ENCODE results near the gene EPB41L4B. TPM values are rescaled to one million over a fixed set of nuclear protein-coding genes. Genes with fewer than 3 reads are reported as not detected.
"Not testable (repeated sequence)": the region's sequence is repeated elsewhere in the genome, so short reads cannot be mapped to it uniquely, and the experiment has no call there.

EPB41L4B gene
- total and polyA plus RNA-seq, 7 experiments from 2014 or later = 0.36 TPM; not detected in 6

GRCh38 chr9:109133533-109133932 is 187.3 kb downstream of the EPB41L4B start:
- no peaks in the 10 kb centered on the region for H3K36me3 ChIP-seq (ENCODE audit: control insufficient read depth in 2 of 3, insufficient read depth in 3 of 3, low read length in 3 of 3)
- H3K4me1 ChIP-seq (ENCODE audit: control insufficient read depth in 2 of 2, insufficient read depth in 2 of 2, low read length in 2 of 2) = no peaks in the 10 kb centered on the region
- Mint-ChIP-seq H3K27me3 (peaks cover 0 to 18% (median 3%) of the 10 kb centered on the region in 5 donors), H3K4me3 (no peak overlapping the region), H3K9me3 (no peaks in the 10 kb centered on the region), H3K4me1 (peaks cover 0 to 11% (median 0%) of the 10 kb centered on the region in 7 donors), H3K36me3 (no peaks in the 10 kb centered on the region), H3K27ac (no peak overlapping the region)
- no peak overlapping the region for H3K4me3 ChIP-seq (ENCODE audit: low read length)
- DNase-seq (no peak), ATAC-seq (no peak)
- intact Hi-C loops (cut with micrococcal nuclease) = no loop called here
- no peaks in the 10 kb centered on the region for H3K9me3 ChIP-seq (ENCODE audit: control insufficient read depth in 2 of 3, low read length in 3 of 3)
- no peak overlapping the region for H3K27ac ChIP-seq (ENCODE audit: low read depth, low read length)
- no peaks in the 10 kb centered on the region for H3K27me3 ChIP-seq (ENCODE audit: control insufficient read depth in 2 of 2, insufficient read depth in 2 of 2, low read length in 2 of 2)
- ChIA-PET POLR2A (no interaction called here), CTCF (no interaction called here)

- Mint-ChIP-seq H3K4me3 (no peak overlapping the region), H3K4me1 (peaks cover 0 to 11% (median 0%) of the 10 kb centered on the region in 7 donors), H3K36me3 (no peaks in the 10 kb centered on the region), H3K27ac (no peak overlapping the region), H3K27me3 (peaks cover 0 to 13% (median 4%) of the 10 kb centered on the region in 5 donors), H3K9me3 (no peaks in the 10 kb centered on the region)
- Histone ChIP-seq H3K27me3 (ENCODE audit: control insufficient read depth in 2 of 2, insufficient read depth in 2 of 2, low read length in 2 of 2) (no peaks in the 10 kb centered on the region), H3K9me3 (ENCODE audit: control insufficient read depth in 2 of 3, low read length in 3 of 3) (no peaks in the 10 kb centered on the region), H3K4me3 (ENCODE audit: low read length) (no peak overlapping the region), H3K4me1 (ENCODE audit: control insufficient read depth in 2 of 2, insufficient read depth in 2 of 2, low read length in 2 of 2) (no peaks in the 10 kb centered on the region), H3K27ac (ENCODE audit: low read depth, low read length) (no peak overlapping the region), H3K36me3 (ENCODE audit: control insufficient read depth in 2 of 3, insufficient read depth in 3 of 3, low read length in 3 of 3) (no peaks in the 10 kb centered on the region)
- DNase-seq (no peak), ATAC-seq (no peak)
- intact Hi-C loops (cut with micrococcal nuclease) = no loop called here
- POLR2A ChIA-PET = no interaction called here
- CTCF ChIA-PET = no interaction called here
Observed at GRCh38 chr9:109132567-109133021, 188.3 kb downstream of the EPB41L4B start.

- Mint-ChIP-seq H3K4me1 (peaks cover 0 to 11% (median 0%) of the 10 kb centered on the region in 7 donors), H3K27ac (no peak overlapping the region), H3K9me3 (no peaks in the 10 kb centered on the region), H3K4me3 (no peak overlapping the region), H3K27me3 (peaks cover 0 to 8% (median 4%) of the 10 kb centered on the region in 5 donors), H3K36me3 (no peaks in the 10 kb centered on the region)
- Histone ChIP-seq H3K27ac (ENCODE audit: low read depth, low read length) (no peak overlapping the region), H3K4me1 (ENCODE audit: control insufficient read depth in 2 of 2, insufficient read depth in 2 of 2, low read length in 2 of 2) (no peaks in the 10 kb centered on the region), H3K36me3 (ENCODE audit: control insufficient read depth in 2 of 3, insufficient read depth in 3 of 3, low read length in 3 of 3) (no peaks in the 10 kb centered on the region), H3K4me3 (ENCODE audit: low read length) (no peak overlapping the region), H3K27me3 (ENCODE audit: control insufficient read depth in 2 of 2, insufficient read depth in 2 of 2, low read length in 2 of 2) (no peaks in the 10 kb centered on the region), H3K9me3 (ENCODE audit: control insufficient read depth in 2 of 3, low read length in 3 of 3) (no peaks in the 10 kb centered on the region)
- CTCF ChIA-PET = no interaction called here
- intact Hi-C loops (cut with micrococcal nuclease) = loop anchor here in 1 of 2 donors (10.0 kb wide), 1 partner anchor 285 kb away; no protein-coding TSS in a partner anchor
- DNase-seq (no peak), ATAC-seq (no peak)
- POLR2A ChIA-PET = interaction anchor here (0.7 to 1.0 kb wide), 3 partner anchors 11 to 54 kb away, joined by 3 read pairs; no protein-coding TSS in a partner anchor
Observed at GRCh38 chr9:109129470-109130197, 191.2 kb downstream of the EPB41L4B start.

GRCh38 chr9:109126671-109127070 is 194.2 kb downstream of the EPB41L4B start:
- not testable (repeated sequence) for H3K4me1 ChIP-seq (ENCODE audit: control insufficient read depth in 2 of 2, insufficient read depth in 2 of 2, low read length in 2 of 2); H3K36me3 Mint-ChIP-seq; H3K4me3 Mint-ChIP-seq; H3K27me3 Mint-ChIP-seq; H3K4me1 Mint-ChIP-seq; H3K9me3 ChIP-seq (ENCODE audit: control insufficient read depth in 2 of 3, low read length in 3 of 3); H3K36me3 ChIP-seq (ENCODE audit: control insufficient read depth in 2 of 3, insufficient read depth in 3 of 3, low read length in 3 of 3); DNase-seq; H3K4me3 ChIP-seq (ENCODE audit: low read length); ATAC-seq; H3K27ac ChIP-seq (ENCODE audit: low read depth, low read length); H3K9me3 Mint-ChIP-seq; H3K27ac Mint-ChIP-seq; H3K27me3 ChIP-seq (ENCODE audit: control insufficient read depth in 2 of 2, insufficient read depth in 2 of 2, low read length in 2 of 2)
- intact Hi-C loops (cut with micrococcal nuclease) = loop anchor here in 1 of 2 donors (10.0 kb wide), 1 partner anchor 288 kb away; no protein-coding TSS in a partner anchor
- POLR2A ChIA-PET = interaction anchor here (0.6 kb wide), 1 partner anchor 55 kb away, joined by 3 read pairs; no protein-coding TSS in a partner anchor
- CTCF ChIA-PET = interaction anchor here (1.8 kb wide), 1 partner anchor 27 kb away, joined by 3 read pairs; no protein-coding TSS in a partner anchor

GRCh38 chr9:109124121-109124520 is 196.7 kb downstream of the EPB41L4B start:
- Histone ChIP-seq H3K36me3 (ENCODE audit: control insufficient read depth in 2 of 3, insufficient read depth in 3 of 3, low read length in 3 of 3) (no peaks in the 10 kb centered on the region), H3K4me1 (ENCODE audit: control insufficient read depth in 2 of 2, insufficient read depth in 2 of 2, low read length in 2 of 2) (peaks cover 5 to 6% of the 10 kb centered on the region in 2 donors), H3K4me3 (ENCODE audit: low read length) (no peak overlapping the region), H3K27me3 (ENCODE audit: control insufficient read depth in 2 of 2, insufficient read depth in 2 of 2, low read length in 2 of 2) (no peaks in the 10 kb centered on the region), H3K27ac (ENCODE audit: low read depth, low read length) (no peak overlapping the region), H3K9me3 (ENCODE audit: control insufficient read depth in 2 of 3, low read length in 3 of 3) (no peaks in the 10 kb centered on the region)
- no peak overlapping the region for H3K27ac Mint-ChIP-seq
- ATAC-seq = no peak
- H3K4me3 Mint-ChIP-seq = no peak overlapping the region
- H3K4me1 Mint-ChIP-seq = peaks cover 0 to 9% (median 7%) of the 10 kb centered on the region in 7 donors
- no peaks in the 10 kb centered on the region for H3K36me3 Mint-ChIP-seq
- intact Hi-C loops (cut with micrococcal nuclease) = loop anchor here in 1 of 2 donors (10.0 kb wide), 1 partner anchor 291 kb away; no protein-coding TSS in a partner anchor
- POLR2A ChIA-PET = no interaction called here
- CTCF ChIA-PET = interaction anchor here (1.3 kb wide), 1 partner anchor 79 kb away, joined by 4 read pairs; no protein-coding TSS in a partner anchor
- no peak for DNase-seq
- H3K27me3 Mint-ChIP-seq = peaks cover 0 to 4% (median 0%) of the 10 kb centered on the region in 5 donors
- H3K9me3 Mint-ChIP-seq = no peaks in the 10 kb centered on the region

GRCh38 chr9:109122726-109123621 is 197.9 kb downstream of the EPB41L4B start:
- Histone ChIP-seq H3K36me3 (ENCODE audit: control insufficient read depth in 2 of 3, insufficient read depth in 3 of 3, low read length in 3 of 3) (no peaks in the 10 kb centered on the region), H3K4me1 (ENCODE audit: control insufficient read depth in 2 of 2, insufficient read depth in 2 of 2, low read length in 2 of 2) (peaks cover 9 to 13% of the 10 kb centered on the region in 2 donors), H3K27ac (ENCODE audit: low read depth, low read length) (no peak overlapping the region), H3K4me3 (ENCODE audit: low read length) (no peak overlapping the region), H3K9me3 (ENCODE audit: control insufficient read depth in 2 of 3, low read length in 3 of 3) (no peaks in the 10 kb centered on the region), H3K27me3 (ENCODE audit: control insufficient read depth in 2 of 2, insufficient read depth in 2 of 2, low read length in 2 of 2) (no peaks in the 10 kb centered on the region)
- no peaks in the 10 kb centered on the region for H3K9me3 Mint-ChIP-seq
- DNase-seq (no peak), ATAC-seq (no peak)
- CTCF ChIA-PET = interaction anchor here (0.6 to 1.3 kb wide), 2 partner anchors 10 to 81 kb away, joined by 3 to 4 read pairs; no protein-coding TSS in a partner anchor
- peaks cover 7 to 16% (median 13%) of the 10 kb centered on the region in 7 donors for H3K4me1 Mint-ChIP-seq
- POLR2A ChIA-PET = interaction anchor here (0.6 kb wide), 1 partner anchor 27 kb away, joined by 4 read pairs; no protein-coding TSS in a partner anchor
- peaks cover 0 to 4% (median 0%) of the 10 kb centered on the region in 5 donors for H3K27me3 Mint-ChIP-seq
- intact Hi-C loops (cut with micrococcal nuclease) = loop anchor here in 1 of 2 donors (10.0 kb wide), 1 partner anchor 292 kb away; no protein-coding TSS in a partner anchor
- peaks cover 0 to 3% (median 0%) of the 10 kb centered on the region in 5 donors for H3K36me3 Mint-ChIP-seq
- H3K4me3 Mint-ChIP-seq = no peak overlapping the region
- H3K27ac Mint-ChIP-seq = no peak overlapping the region
